Measurements from ENCODE around the gene SMIM12. TPM values are rescaled to one million over a fixed set of nuclear protein-coding genes. Genes with fewer than 3 reads are reported as not detected.

Gene SMIM12
- total and polyA plus RNA-seq, 2 of the 8 experiments (the other 6 are each of a cell fraction or from before 2014, with no cell fraction given), result 40.9 to 49.2 TPM

- Histone ChIP-seq H3K23ac (ENCODE audit: insufficient read length) (no peak overlapping the region), H4K20me1 (replicated peaks in 1 of 2; ENCODE audit: control insufficient read depth in 1 of 2, insufficient read depth in 2 of 2, low read length in 2 of 2) (no peaks in the 10 kb centered on the region), H4K8ac (ENCODE audit: extremely low read depth, insufficient read depth, low read length) (no peak overlapping the region; the same call in 1 of the 2 replicates), H3K79me1 (ENCODE audit: low read depth, low read length) (no peaks in the 10 kb centered on the region), H2AK5ac (ENCODE audit: low read depth, low read length) (no peak overlapping the region), H2BK120ac (replicated peaks; ENCODE audit: low read depth, low read length) (no peak overlapping the region), H3K4ac (replicated peaks; ENCODE audit: insufficient read length, low read depth, low read length) (no peak overlapping the region), H3K4me1 (replicated peaks in 1 of 4; ENCODE audit: control insufficient read depth in 3 of 4, insufficient read depth in 4 of 4, low read length in 3 of 4) (peaks cover 0 to 3% (median 0%) of the 10 kb centered on the region in 4 experiments; a peak in 1 of 7 replicates), H3K14ac (ENCODE audit: insufficient read length) (no peak overlapping the region), H3K9ac (replicated peaks in 1 of 4; ENCODE audit: extremely low read depth in 1 of 4, low read depth in 3 of 4, low read length in 3 of 4) (no peak overlapping the region), H3K56ac (replicated peaks; ENCODE audit: insufficient read length, low read depth, low read length) (no peak overlapping the region), H3K27ac (ENCODE audit: low read depth, low read length) (no peak overlapping the region), H3K36me3 (ENCODE audit: control insufficient read depth in 2 of 4, insufficient read depth in 4 of 4, low read length in 3 of 4) (no peaks in the 10 kb centered on the region), H2BK5ac (ENCODE audit: low read depth, low read length) (no peak overlapping the region), H4K5ac (ENCODE audit: insufficient read length, low read depth, low read length) (no peak overlapping the region), H3K4me2 (ENCODE audit: insufficient read depth in 1 of 2, low read depth in 2 of 2, low read length in 2 of 2) (no peak overlapping the region; a peak in 1 of 4 replicates), H3K18ac (ENCODE audit: extremely low read depth, low read length) (no peak overlapping the region), H2BK20ac (ENCODE audit: low read length) (no peak overlapping the region), H3K4me3 (ENCODE audit: extremely low read depth in 1 of 4, insufficient read depth in 2 of 4, low read depth in 3 of 4, low read length in 4 of 4) (no peak overlapping the region), H4K91ac (replicated peaks; ENCODE audit: insufficient read length, low read length) (no peak overlapping the region), H2BK15ac (ENCODE audit: low read length) (no peak overlapping the region), H3K23me2 (ENCODE audit: low read depth, low read length) (no peaks in the 10 kb centered on the region), H3K27me3 (replicated peaks in 1 of 4; ENCODE audit: control insufficient read depth in 3 of 4, extremely low read depth in 1 of 4, insufficient read depth in 3 of 4, low read length in 3 of 4) (no peaks in the 10 kb centered on the region), H2BK12ac (ENCODE audit: low read depth, low read length) (no peak overlapping the region), H2AFZ (ENCODE audit: low read length) (no peak overlapping the region), H3K79me2 (ENCODE audit: control insufficient read depth in 1 of 2, insufficient read depth in 2 of 2, low read length in 2 of 2) (no peaks in the 10 kb centered on the region), H3K9me3 (ENCODE audit: insufficient read depth in 2 of 2, low read depth in 1 of 2, low read length in 1 of 2) (no peaks in the 10 kb centered on the region)
- WGBS, 2 experiments (ENCODE audit: extremely low coverage in 1 of 2, insufficient coverage in 1 of 2, insufficient read length in 1 of 2, insufficient replicate concordance in 2 of 2, low coverage in 1 of 2, low lambda C conversion rate in 2 of 2, missing lambda C conversion rate in 1 of 2), result 89% methylated on average over 10 of the region's 13 CpGs; no CpG with 5 or more reads in 1 of the 2 experiments
- ChIA-PET POLR2A (ENCODE audit: partially characterized antibody) (no interaction called here), CTCF (ENCODE audit: partially characterized antibody) (no interaction called here)
- FAIRE-seq (no peak), DNase-seq (ENCODE audit: low read depth in 1 of 2, low spot score in 2 of 2) (no peak)
- TF ChIP-seq BCL11A (IDR thresholded peaks at IDR 0.05; ENCODE audit: low read depth in 2 of 2, low read length in 2 of 2), result no peak
Observed at GRCh38 chr1:34900775-34901502, 41.4 kb upstream of the SMIM12 start.
